Tibial nerve (tissue), 4 donors: ENCODE results near the gene GEN1. TPM values are rescaled to one million over a fixed set of nuclear protein-coding genes. Genes with fewer than 3 reads are reported as not detected.

Experiments used
- DNase-seq, 2 donors: peaks; one replicate each; pipeline ENCODE4 v3.0.0-alpha.2; 2019; ENCODE audit warnings: low spot score in 2 of 2
- H3K27ac ChIP-seq, 4 donors: fragments of 200-600 bp; sonication (generic) in 3 of 4; one replicate each; pipeline ENCODE4 v1.5.1; 2017 to 2019; ENCODE audit warnings: mild to moderate bottlenecking in 1 of 4
- H3K27me3 ChIP-seq, 2 donors: fragments of 200-600 bp; sonication (generic) in 1 of 2; one replicate each; pipeline versions ENCODE4 v1.5.1 to v1.6.0; 2017 to 2019
- H3K36me3 ChIP-seq, 3 donors: fragments of 200-600 bp; sonication (generic); one replicate each; pipeline ENCODE4 v1.5.1; 2018 to 2019
- H3K4me1 ChIP-seq, 4 donors: fragments of 200-600 bp; sonication (generic) in 3 of 4; one replicate each; pipeline ENCODE4 v1.5.1; 2017 to 2019
- H3K4me3 ChIP-seq, 4 donors: fragments of 200-600 bp; sonication (generic) in 3 of 4; one replicate each; pipeline ENCODE4 v1.5.1; 2017 to 2019; ENCODE audit warnings: mild to moderate bottlenecking in 1 of 4, moderate library complexity in 1 of 4
- H3K9me3 ChIP-seq, 4 donors: fragments of 200-600 bp; sonication (generic) in 3 of 4; one replicate each; pipeline ENCODE4 v1.5.1; 2017 to 2019
- EP300 ChIP-seq, 2 donors: sonication (generic); formaldehyde crosslinking; IDR thresholded peaks; one replicate each; pipeline ENCODE4 v1.6.1; 2017; ENCODE audit warnings: antibody characterized with exemption in 2 of 2, mild to moderate bottlenecking in 1 of 2
- POLR2A ChIP-seq, 2 donors: fragments of 450-650 bp; IDR thresholded peaks; one replicate each; pipeline ENCODE4 v1.6.1; 2017; ENCODE audit warnings: antibody characterized with exemption in 2 of 2, mild to moderate bottlenecking in 2 of 2, moderate library complexity in 2 of 2
- WGBS, 2 donors: methylation state at CpG; one replicate each; pipeline ENCODE4 v1.1.5; 2018; 5-methylcytosine and 5-hydroxymethylcytosine counted together
- total RNA-seq, 4 donors: library from RNA; depleted of rRNA; stranded (reverse); fragments of >200 nt; gene quantifications; one replicate each; pipeline ENCODE4 v1.1.0, GENCODE V29; 2016
- TF ChIP-seq, protein P1 (sequence below), 5 experiments: fragments of 200-600 bp in 3 of 5; fragments of 450-650 bp in 2 of 5; sonication (generic) in 3 of 5; IDR thresholded peaks; one replicate each; pipeline ENCODE4 v1.5.1; 2016 to 2019; ENCODE audit warnings: antibody characterized with exemption in 5 of 5, mild to moderate bottlenecking in 3 of 5, moderate library complexity in 2 of 5

GEN1 gene
- total RNA-seq, 4 donors from 2014 or later: 1.5 to 17.5 (median 4.2) TPM

DNA sequence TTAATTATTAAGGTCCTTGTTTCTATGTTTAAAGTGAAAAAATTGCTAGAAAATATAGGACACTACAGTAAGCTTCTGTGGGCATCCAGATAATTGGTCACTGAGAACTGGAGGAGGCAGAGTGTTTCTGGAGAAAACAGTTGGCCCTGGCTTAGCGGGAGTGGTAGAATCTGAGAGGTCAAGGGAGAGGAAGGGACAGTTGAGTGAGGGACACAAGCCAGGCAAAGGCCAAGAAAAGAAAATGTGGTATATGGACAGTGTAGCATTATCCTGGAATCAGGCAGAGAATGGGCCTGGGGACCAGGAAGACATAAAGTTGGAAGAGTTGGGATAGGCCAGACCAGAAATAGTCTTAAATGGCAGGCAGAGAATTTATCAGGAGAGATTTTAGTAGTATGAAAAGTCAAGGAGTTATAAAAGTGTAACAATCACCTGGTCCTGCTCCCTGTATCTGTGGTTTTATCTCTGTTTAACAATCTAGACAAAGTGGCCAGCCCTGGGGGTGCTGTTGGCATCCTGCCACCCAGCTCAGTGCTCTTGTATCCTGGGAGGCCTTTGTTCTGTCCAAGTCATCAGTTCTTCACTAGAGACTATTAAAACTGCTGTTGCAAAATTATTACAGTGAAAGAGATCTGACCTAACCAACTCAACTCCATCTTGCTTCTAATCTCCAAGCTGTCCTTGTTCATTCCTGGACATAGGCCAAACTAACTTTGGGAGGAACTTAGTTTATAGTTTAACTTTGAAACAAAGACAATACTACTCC, 46.9 kb downstream of the GEN1 start:
- DNase-seq: no peak
- Histone ChIP-seq H3K36me3 (no peaks in the 10 kb centered on the region), H3K9me3 (no peaks in the 10 kb centered on the region), H3K4me1 (no peaks in the 10 kb centered on the region), H3K27ac (no peak overlapping the region), H3K4me3 (no peak overlapping the region), H3K27me3 (no peaks in the 10 kb centered on the region)
- no peak for TF ChIP-seq EP300 (IDR thresholded peaks at IDR 0.05)
- TF ChIP-seq POLR2A (IDR thresholded peaks at IDR 0.05): no peak
- TF ChIP-seq, protein P1, sequence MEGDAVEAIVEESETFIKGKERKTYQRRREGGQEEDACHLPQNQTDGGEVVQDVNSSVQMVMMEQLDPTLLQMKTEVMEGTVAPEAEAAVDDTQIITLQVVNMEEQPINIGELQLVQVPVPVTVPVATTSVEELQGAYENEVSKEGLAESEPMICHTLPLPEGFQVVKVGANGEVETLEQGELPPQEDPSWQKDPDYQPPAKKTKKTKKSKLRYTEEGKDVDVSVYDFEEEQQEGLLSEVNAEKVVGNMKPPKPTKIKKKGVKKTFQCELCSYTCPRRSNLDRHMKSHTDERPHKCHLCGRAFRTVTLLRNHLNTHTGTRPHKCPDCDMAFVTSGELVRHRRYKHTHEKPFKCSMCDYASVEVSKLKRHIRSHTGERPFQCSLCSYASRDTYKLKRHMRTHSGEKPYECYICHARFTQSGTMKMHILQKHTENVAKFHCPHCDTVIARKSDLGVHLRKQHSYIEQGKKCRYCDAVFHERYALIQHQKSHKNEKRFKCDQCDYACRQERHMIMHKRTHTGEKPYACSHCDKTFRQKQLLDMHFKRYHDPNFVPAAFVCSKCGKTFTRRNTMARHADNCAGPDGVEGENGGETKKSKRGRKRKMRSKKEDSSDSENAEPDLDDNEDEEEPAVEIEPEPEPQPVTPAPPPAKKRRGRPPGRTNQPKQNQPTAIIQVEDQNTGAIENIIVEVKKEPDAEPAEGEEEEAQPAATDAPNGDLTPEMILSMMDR (IDR thresholded peaks at IDR 0.05): no peak
- 70 to 75% methylated on average over 1 of the region's 1 CpG for WGBS, 2 donors

DNA sequence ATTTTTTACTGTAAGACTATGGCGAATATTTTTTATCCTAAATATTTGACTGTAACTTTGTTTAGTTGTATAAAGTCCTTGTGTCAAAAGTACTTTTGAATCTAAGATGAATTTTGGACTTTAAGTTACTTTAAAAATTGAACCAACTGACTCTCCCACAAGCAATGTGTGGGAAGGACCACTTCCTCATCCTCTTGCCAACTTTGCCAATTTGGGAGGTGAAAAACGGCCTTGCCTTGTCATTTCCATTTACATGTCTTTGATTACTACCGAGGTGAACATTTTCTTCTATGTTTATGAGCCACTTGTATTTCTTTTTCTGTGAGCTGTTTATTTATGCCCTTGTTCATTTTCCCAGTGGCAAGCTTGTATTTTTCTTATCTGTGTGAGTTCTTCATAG, 49.6 kb downstream of the GEN1 start:
- H3K9me3 ChIP-seq: no peaks in the 10 kb centered on the region
- 63% methylated on average over 3 of the region's 3 CpGs for WGBS, 2 donors
- no peaks in the 10 kb centered on the region for H3K36me3 ChIP-seq
- DNase-seq: no peak
- H3K4me3 ChIP-seq: no peak overlapping the region
- no peak for TF ChIP-seq EP300 (IDR thresholded peaks at IDR 0.05)
- no peak for TF ChIP-seq POLR2A (IDR thresholded peaks at IDR 0.05)
- TF ChIP-seq, protein P1 (IDR thresholded peaks at IDR 0.05): no peak
- no peaks in the 10 kb centered on the region for H3K4me1 ChIP-seq
- no peaks in the 10 kb centered on the region for H3K27me3 ChIP-seq
- H3K27ac ChIP-seq: no peak overlapping the region

DNA sequence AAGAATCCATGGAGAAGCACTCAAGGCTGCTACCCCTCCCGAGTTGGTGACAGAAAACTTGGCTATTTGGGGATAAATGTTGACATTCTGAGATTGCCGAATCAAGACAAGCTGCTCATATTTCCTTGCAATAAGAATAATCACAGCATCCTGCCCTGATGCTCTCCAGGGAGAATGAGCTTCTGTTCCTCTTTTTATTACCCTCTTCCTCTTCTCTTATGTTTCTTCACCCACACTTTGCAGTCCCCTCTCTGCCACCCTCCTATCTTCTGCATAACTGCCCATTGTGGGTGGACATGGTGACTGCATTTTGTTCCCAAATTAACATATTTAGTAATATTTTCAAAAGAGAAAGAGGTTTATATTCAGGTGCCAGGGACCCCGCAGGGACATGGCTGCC, 50.4 kb downstream of the GEN1 start:
- TF ChIP-seq, protein P1 (IDR thresholded peaks at IDR 0.05): no peak
- TF ChIP-seq EP300 (IDR thresholded peaks at IDR 0.05): no peak
- TF ChIP-seq POLR2A (IDR thresholded peaks at IDR 0.05): no peak
- WGBS, 2 donors: 26 to 35% methylated on average over 3 of the region's 3 CpGs
- peak overlapping the region in 1 of 4 donors; percentile 52 for H3K27ac ChIP-seq

DNA sequence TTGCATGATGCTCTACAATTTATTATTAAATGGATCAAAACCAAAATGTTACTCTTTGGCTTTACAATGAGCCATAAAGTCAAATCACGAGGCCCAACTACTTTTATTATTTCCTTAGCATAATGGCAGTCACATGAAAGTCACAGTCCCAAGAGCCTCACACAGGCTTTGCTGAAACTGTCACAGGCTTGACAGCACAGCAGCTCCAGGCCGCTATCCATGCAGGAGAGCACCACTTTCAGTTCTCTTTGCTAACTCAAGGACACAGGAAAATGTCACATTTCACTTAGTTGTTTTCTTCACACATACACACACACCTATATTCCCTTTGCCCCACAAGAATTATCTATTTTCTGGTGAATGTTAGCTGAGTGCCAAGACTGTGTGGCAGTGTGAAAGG, 51.2 kb downstream of the GEN1 start:
- Histone ChIP-seq H3K27ac (no peak overlapping the region), H3K4me3 (no peak overlapping the region), H3K36me3 (no peaks in the 10 kb centered on the region), H3K9me3 (no peaks in the 10 kb centered on the region), H3K4me1 (no peaks in the 10 kb centered on the region), H3K27me3 (no peaks in the 10 kb centered on the region)
- no peak for TF ChIP-seq POLR2A (IDR thresholded peaks at IDR 0.05)
- TF ChIP-seq EP300 (IDR thresholded peaks at IDR 0.05): no peak
- TF ChIP-seq, protein P1 (IDR thresholded peaks at IDR 0.05): no peak
- DNase-seq: no peak
- WGBS, 2 donors: 44 to 55% methylated on average over 2 of the region's 2 CpGs

More for the DNA sequence above, 50.4 kb downstream of the GEN1 start:
- DNase-seq: no peak
- Histone ChIP-seq H3K27me3 (no peaks in the 10 kb centered on the region), H3K4me1 (no peaks in the 10 kb centered on the region), H3K4me3 (no peak overlapping the region), H3K36me3 (no peaks in the 10 kb centered on the region), H3K9me3 (no peaks in the 10 kb centered on the region)

DNA sequence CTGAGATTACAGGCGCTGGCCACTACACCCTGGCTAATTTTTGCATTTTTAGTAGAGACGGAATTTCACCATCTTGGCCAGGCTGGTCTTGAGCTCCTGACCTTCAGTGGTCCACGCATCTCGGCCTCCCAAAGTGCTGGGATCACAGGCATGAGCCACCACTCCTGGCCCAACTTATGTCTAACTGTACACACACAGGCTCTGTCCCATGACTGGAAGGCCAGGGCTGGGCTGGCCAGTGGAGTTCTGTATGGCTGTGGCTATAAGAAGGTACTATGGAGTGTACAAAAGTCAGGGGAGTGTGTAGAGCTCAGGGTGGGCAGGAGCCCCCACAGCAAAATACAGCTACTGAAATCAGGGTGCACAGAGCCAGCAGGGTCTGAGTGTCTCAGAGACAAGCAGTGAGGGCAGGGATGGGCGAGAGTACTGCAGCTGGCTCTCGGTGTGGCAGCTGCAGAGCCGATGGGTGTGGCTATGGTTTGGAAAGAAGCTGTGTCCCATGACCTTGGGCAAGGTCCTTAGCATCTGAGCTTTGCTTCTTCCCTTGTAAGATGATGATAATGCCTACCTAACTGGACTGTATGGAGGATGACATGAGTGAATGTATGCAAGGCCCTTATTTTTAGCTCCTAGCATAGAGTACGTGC, 51.9 kb downstream of the GEN1 start:
- no peak overlapping the region for H3K27ac ChIP-seq

More for the DNA sequence above, 51.9 kb downstream of the GEN1 start:
- 81 to 93% methylated on average over 8 of the region's 8 CpGs for WGBS, 2 donors
- TF ChIP-seq, protein P1 (IDR thresholded peaks at IDR 0.05): no peak
- TF ChIP-seq POLR2A (IDR thresholded peaks at IDR 0.05) (no peak), EP300 (IDR thresholded peaks at IDR 0.05) (no peak)
- H3K27me3 ChIP-seq: no peaks in the 10 kb centered on the region
- H3K9me3 ChIP-seq: no peaks in the 10 kb centered on the region
- DNase-seq: no peak
- no peaks in the 10 kb centered on the region for H3K4me1 ChIP-seq
- no peaks in the 10 kb centered on the region for H3K36me3 ChIP-seq
- H3K4me3 ChIP-seq: no peak overlapping the region
